NCI-H146 (cell line): ENCODE measurements around the gene ARHGAP22.

Experiments used
- DNase-seq: peaks from one replicate; lab custom pipeline; 2025; lab: John Stamatoyannopoulos, UW

ARHGAP22 gene

GRCh38 chr10:48633381-48634197 lies 28.7 kb upstream of the ARHGAP22 start:
- no peak for DNase-seq

DNA sequence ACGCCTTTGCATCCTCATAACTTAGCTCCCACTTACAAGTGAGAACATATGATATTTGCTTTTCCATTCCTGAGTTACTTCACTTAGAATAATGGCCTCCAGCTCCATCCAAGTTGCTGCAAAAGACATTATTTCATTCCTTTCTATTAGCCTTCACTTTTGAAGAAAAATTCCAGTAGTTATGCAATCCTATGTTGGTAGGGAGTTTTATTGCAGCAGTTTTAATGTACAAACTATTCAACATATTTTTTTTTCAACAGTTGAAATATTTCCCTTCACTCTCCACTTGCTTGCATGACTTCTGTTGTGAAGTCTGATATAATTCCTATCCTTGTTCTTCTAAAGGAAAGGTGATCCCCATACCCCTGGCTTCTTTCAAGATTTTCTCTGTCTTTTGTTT lies 27.3 kb upstream of the ARHGAP22 start:
- DNase-seq = no peak

GRCh38 chr10:48627984-48628609 lies 23.2 kb upstream of the ARHGAP22 start:
- no peak for DNase-seq

GRCh38 chr10:48626986-48627731 lies 22.3 kb upstream of the ARHGAP22 start:
- DNase-seq = no peak

DNA sequence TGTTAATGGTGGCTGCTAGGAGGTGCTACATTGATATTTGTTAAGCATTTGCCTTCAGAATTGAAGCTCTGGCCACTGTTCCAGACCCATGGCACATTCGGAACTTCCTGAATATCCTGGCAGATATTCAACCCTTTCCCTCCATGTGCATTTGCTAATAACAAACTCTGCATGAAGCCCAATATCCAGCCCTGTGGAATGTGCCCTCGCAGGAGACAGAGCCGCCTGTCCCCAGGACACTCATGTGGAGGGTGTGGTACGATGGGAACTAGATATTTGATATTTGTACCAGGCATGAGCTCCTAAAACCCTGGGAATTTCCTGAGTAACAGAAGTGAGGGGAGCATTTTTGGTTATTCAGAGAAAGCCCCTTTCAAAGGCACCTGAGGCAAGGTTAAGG lies 21.6 kb upstream of the ARHGAP22 start:
- no peak for DNase-seq

GRCh38 chr10:48625826-48626134 lies 20.9 kb upstream of the ARHGAP22 start:
- no peak for DNase-seq

GRCh38 chr10:48623607-48624132 lies 18.8 kb upstream of the ARHGAP22 start:
- no peak for DNase-seq

GRCh38 chr10:48623009-48623408 lies 18.1 kb upstream of the ARHGAP22 start:
- no peak for DNase-seq

DNA sequence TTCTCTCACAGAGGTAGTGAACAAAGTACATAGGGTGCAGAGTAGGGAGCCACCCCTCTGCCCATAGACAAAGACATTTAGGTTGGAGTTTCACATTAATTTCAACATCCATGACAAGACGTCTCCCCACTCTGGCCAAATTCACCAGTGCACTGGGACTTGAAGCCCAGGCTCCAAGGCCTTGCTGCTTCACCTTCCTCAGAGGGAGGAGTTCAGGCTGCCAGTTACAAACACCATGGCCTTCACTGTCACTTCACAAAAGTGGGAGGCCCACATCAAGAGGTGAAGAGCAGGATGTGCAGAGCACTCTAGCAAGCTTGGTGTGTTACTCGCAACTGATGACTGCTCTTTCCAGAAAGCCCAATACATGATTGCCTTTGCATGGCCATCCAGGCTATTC lies 15.8 kb upstream of the ARHGAP22 start:
- no peak for DNase-seq

DNA sequence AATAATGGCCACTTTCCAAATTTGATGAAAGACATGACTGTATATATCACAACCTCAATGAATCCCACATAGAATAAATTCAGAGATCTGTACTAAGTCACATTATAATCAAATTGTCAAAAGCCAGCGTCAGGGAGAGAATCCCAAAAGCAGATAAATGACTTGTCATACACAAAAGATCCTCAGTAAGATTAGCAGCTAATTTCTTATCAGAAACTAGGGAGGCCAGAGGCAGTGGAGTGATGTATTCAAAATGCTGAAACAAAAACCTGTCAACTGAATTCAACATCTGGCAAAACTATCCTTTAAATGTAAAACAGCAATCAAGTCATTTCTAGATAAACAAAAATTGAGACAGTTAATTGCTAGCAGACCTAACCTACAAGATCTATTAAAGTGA lies 11.6 kb upstream of the ARHGAP22 start:
- DNase-seq = no peak

- no peak for DNase-seq
Observed at GRCh38 chr10:48614481-48615390, 9.9 kb upstream of the ARHGAP22 start.

DNA sequence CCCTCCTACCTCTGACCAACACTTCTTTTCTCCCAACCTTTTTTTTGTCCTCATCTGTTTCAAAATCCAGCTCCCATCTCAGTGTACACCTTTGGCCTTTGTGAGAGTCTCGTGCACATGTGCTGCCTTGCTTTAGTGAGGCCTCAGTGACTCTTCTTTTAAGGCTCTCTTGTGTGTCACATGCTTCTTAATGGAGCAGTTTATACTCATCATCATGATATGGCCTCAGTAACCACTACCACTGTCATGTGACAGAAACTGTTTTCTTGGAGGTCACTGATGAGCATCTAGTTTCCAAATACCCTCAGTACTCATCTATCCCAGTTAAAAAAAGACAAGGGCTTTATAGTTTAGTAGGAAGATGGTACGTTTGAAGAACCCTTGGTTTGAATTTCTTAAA lies 8.1 kb upstream of the ARHGAP22 start:
- DNase-seq = no peak

- DNase-seq = peak; percentile 71
Observed at GRCh38 chr10:48612236-48612943, 7.5 kb upstream of the ARHGAP22 start.

GRCh38 chr10:48611133-48611532 lies 6.3 kb upstream of the ARHGAP22 start:
- no peak for DNase-seq

DNA sequence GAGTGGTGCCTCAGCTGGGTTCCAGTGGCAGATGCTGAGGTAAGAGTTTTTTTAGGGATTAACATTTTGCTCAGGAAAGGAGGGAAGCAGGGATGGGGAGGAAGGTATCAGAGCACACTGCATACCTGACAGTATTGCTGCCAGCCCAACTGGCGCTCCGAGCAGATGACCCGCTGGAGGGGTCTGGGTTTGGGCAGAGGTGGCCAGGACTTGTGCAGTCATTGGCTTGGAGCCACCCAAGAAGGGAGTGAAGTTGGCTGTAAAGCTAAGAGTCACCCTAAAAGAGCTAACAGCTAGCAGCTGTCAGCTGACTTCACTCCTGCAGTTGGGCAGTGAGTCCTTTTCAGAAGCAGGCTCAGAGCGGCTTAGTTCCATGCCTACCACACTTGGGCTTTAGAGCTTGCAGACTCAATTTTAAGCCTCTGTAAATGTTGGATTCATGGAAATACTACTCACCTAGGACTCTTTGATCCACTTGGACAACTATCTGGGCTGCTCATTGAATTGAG lies 5.8 kb upstream of the ARHGAP22 start:
- DNase-seq = no peak

GRCh38 chr10:48609899-48610584 lies 5.2 kb upstream of the ARHGAP22 start:
- no peak for DNase-seq

DNA sequence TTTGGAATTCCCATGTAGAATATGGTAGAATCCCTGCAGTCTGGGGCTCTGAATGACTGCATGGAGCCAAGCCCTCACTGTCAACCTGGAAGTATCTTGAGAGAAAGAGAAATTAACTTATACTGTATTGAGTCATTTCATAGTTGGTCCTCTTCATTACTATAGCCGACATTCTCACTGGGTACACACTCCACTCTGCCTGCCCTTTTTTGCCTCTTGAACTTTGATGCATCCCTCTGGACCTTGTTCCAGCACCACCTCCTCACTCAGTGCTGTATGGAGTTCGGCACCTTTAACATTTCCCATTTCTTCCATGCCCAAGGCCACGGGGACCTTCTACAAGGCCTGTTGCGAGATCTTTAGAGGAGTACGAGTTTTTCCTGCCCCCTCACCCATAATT lies 4.6 kb upstream of the ARHGAP22 start:
- no peak for DNase-seq

DNA sequence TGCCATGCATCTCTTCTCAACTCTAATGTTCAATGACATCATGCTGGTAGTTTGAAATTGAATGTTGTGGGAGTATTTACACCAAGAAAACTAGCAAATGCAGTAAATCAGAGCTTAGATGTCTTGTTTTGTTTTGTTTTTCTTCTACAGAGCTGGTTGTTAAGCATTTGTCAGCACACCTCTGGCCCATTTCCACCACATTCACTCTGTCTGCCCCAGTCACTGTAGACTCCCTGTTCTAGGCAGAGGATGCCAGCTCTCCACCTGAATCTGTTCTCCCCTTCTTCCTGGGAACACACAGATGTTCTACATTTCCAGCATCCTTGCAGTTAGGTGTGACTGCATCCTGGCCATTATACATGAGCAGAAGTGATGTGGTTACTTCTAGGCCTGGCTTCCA lies 4.1 kb upstream of the ARHGAP22 start:
- DNase-seq = no peak

DNA sequence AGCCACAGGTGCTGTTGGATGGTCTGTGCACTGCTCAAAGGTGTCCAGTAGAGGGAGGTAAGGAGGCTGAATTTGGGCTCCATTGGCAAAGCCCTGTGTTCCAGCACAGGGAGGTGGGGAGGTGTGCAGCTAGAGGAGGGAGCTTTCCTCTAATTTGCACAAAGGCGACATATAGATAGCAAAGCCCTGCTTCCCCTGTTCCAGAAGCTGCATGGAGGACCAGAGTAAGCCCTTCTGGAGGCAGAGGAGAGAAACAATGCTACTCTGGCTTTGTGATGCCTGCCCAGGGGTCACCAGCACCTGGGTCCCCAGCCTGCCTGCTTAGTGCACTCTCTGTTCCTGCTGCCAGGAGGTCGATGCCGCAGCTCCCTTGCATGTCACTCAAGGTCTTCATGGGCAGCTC lies 3.4 kb upstream of the ARHGAP22 start:
- peak; percentile 69 for DNase-seq
